ENCODE data around the gene CX3CR1.
"Not testable (repeated sequence)": the region's sequence is repeated elsewhere in the genome, so short reads cannot be mapped to it uniquely, and the experiment has no call there.

DNA sequence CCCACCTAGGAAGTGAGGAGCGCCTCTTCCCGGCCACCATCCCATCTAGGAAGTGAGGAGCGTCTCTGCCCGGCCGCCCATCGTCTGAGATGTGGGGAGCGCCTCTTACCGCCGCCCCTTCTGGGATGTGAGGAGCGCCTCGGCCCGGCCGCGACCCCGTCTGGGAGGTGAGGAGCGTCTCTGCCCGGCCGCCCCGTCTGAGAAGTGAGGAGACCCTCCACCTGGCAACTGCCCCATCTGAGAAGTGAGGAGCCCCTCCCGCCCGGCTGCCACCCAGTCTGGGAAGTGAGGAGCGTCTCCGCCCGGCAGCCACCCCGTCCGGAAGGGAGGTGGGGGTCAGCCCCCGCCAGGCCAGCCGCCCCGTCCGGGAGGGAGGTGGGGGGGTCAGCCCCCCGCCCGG is 52.2 kb downstream of the CX3CR1 start:
- TF ChIP-seq POLR2A (IDR thresholded peaks at IDR 0.05), result not testable (repeated sequence)
- TF ChIP-seq, protein P1, sequence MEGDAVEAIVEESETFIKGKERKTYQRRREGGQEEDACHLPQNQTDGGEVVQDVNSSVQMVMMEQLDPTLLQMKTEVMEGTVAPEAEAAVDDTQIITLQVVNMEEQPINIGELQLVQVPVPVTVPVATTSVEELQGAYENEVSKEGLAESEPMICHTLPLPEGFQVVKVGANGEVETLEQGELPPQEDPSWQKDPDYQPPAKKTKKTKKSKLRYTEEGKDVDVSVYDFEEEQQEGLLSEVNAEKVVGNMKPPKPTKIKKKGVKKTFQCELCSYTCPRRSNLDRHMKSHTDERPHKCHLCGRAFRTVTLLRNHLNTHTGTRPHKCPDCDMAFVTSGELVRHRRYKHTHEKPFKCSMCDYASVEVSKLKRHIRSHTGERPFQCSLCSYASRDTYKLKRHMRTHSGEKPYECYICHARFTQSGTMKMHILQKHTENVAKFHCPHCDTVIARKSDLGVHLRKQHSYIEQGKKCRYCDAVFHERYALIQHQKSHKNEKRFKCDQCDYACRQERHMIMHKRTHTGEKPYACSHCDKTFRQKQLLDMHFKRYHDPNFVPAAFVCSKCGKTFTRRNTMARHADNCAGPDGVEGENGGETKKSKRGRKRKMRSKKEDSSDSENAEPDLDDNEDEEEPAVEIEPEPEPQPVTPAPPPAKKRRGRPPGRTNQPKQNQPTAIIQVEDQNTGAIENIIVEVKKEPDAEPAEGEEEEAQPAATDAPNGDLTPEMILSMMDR (IDR thresholded peaks at IDR 0.05), result not testable (repeated sequence)

All from Peyer's patch (tissue), 4 donors.